H1 (cell line): ENCODE results near the gene PNMA6E. TPM values are rescaled to one million over a fixed set of nuclear protein-coding genes. Genes with fewer than 3 reads are reported as not detected.

Experiments used
- CEBPB ChIP-seq: IDR thresholded peaks from 2 replicates; pipeline ENCODE4 v1.6.1; 2012; ENCODE audit warnings: low read depth, low read length
- polyA plus RNA-seq, 7 experiments: library from polyadenylated mRNA; depleted of rRNA in 3 of 7; stranded (reverse) in 5 of 7; unstranded in 2 of 7; fragments of >200 nt in 5 of 7; fragments of 200-250 nt in 2 of 7; gene quantifications; 1 replicate in 5 of 7; 2 replicates in 1 of 7; 4 replicates in 1 of 7; pipeline versions ENCODE4 v1.2.1 to v1.2.3, GENCODE V29; 2011 to 2013; ENCODE audit warnings: missing spikeins in 2 of 7, mixed read lengths in 2 of 7
- total RNA-seq: library from RNA; stranded (reverse); fragmentation: NEBNext Ultra II Directional; extraction: Animal tissue kit (Norgen Biotek cat#: 25700); gene quantifications from 2 replicates; pipeline ENCODE4 v1.2.1, GENCODE V29; 2021

PNMA6E gene
- total and polyA plus RNA-seq, 2 of the 8 experiments (the other 6 are each of a cell fraction or from before 2014, with no cell fraction given): not detected

- TF ChIP-seq CEBPB: no peak
Observed at GRCh38 chrX:153384390-153384789, 16.8 kb downstream of the PNMA6E start (continued).
